K562 (cell line): ENCODE measurements around the gene PRKCE. TPM values are rescaled to one million over a fixed set of nuclear protein-coding genes. Genes with fewer than 3 reads are reported as not detected.

ENCODE experiments used
- ATAC-seq: fragments of 200-7000 bp; cut with Tn5 transposase; 3 replicates; pipeline ENCODE4 v1.9.1; 2020; ENCODE audit warnings: moderate library complexity
- BruUV-seq: library from RNA; stranded (reverse); fragments of 400-500 nt; replicated peaks from 2 replicates; lab custom pipeline; 2021; lab: Mats Ljungman, UMichigan
- CTCF ChIA-PET: fragments of 300-600 bp; formaldehyde crosslinking; extraction: SDS; loops from one replicate; lab custom pipeline; 2021; ENCODE audit warnings: low intra/inter-chr PET ratio; lab: Yijun Ruan, JAX
- POLR2A ChIA-PET: fragments of 300-600, 350-650 bp; sonication (Branson Sonifier 250); formaldehyde crosslinking; extraction: SDS; loops from one replicate; lab custom pipeline; 2021; ENCODE audit warnings: antibody characterized with exemption, inconsistent platforms; lab: Yijun Ruan, JAX
- DNase-seq, 4 experiments: peaks; one replicate each; pipeline versions ENCODE4 v3.0.0 to v3.0.0-alpha.2; 2011 to 2018; ENCODE audit warnings: low spot score in 3 of 4, mixed read lengths in 3 of 4; ENCODE audit errors: extremely low read depth in 1 of 4
- FAIRE-seq: peaks from 2 replicates; lab custom pipeline; 2011; peaks lifted over from hg19 to GRCh38; lab: Jason Lieb, UNC
- H2AFZ ChIP-seq: 2 replicates; pipeline ENCODE4 v1.6.0; 2011; ENCODE audit warnings: low read depth, low read length, control low read depth, inconsistent platforms
- H3K27ac ChIP-seq: fragments of 200-600 bp; 3 replicates; pipeline ENCODE4 v1.8.0; 2011; ENCODE audit warnings: low read depth, mild to moderate bottlenecking, control low read depth, inconsistent platforms, low read length, moderate library complexity, mixed read lengths; ENCODE audit errors: extremely low read depth
- H3K27me3 ChIP-seq, 2 experiments: fragments of 300-600 bp in 1 of 2; 2 replicates in 1 of 2; 3 replicates in 1 of 2; pipeline versions ENCODE4 v1.6.0 to v1.8.0; 2011; ENCODE audit warnings: inconsistent platforms in 2 of 2, low read length in 2 of 2, mild to moderate bottlenecking in 1 of 2, mixed read lengths in 1 of 2, moderate library complexity in 1 of 2; ENCODE audit not compliant: control insufficient read depth in 2 of 2, insufficient read depth in 2 of 2
- H3K36me3 ChIP-seq: fragments of 300-600 bp; 3 replicates; pipeline ENCODE4 v1.8.0; 2011; ENCODE audit warnings: mild to moderate bottlenecking, low read length, inconsistent platforms; ENCODE audit not compliant: control insufficient read depth, insufficient read depth
- H3K4me1 ChIP-seq, 2 experiments: fragments of 200-600 bp in 1 of 2; replicated peaks in 1 of 2; 2 replicates in 1 of 2; 3 replicates in 1 of 2; pipeline versions ENCODE4 v1.5.1 to v1.8.0; 2011; ENCODE audit warnings: inconsistent platforms in 2 of 2, low read length in 2 of 2, mild to moderate bottlenecking in 1 of 2, mixed read lengths in 1 of 2, moderate library complexity in 1 of 2; ENCODE audit not compliant: control insufficient read depth in 2 of 2, insufficient read depth in 2 of 2
- H3K4me2 ChIP-seq: 2 replicates; pipeline ENCODE4 v1.6.1; 2011; ENCODE audit warnings: low read length, control low read depth, inconsistent platforms, mixed read lengths; ENCODE audit not compliant: insufficient read depth
- H3K4me3 ChIP-seq: fragments of 200-600 bp; sonication (generic), shearing (Covaris generic); 2 replicates; pipeline ENCODE4 v1.5.1; 2016; ENCODE audit warnings: control low read depth, inconsistent platforms
- H3K79me2 ChIP-seq: fragments of 200-600 bp; 3 replicates; pipeline ENCODE4 v1.8.0; 2011; ENCODE audit warnings: low read length, inconsistent platforms; ENCODE audit not compliant: control insufficient read depth, insufficient read depth
- H3K9ac ChIP-seq, 2 experiments: 2 replicates each; pipeline versions ENCODE4 v1.6.0 to v1.6.1; 2011; ENCODE audit warnings: low read depth in 2 of 2, low read length in 2 of 2, control low read depth in 1 of 2, inconsistent platforms in 1 of 2, mild to moderate bottlenecking in 1 of 2, mixed read lengths in 1 of 2; ENCODE audit not compliant: insufficient read depth in 1 of 2
- H3K9me1 ChIP-seq: one replicate; pipeline ENCODE4 v1.6.0; 2011; ENCODE audit warnings: inconsistent platforms, mild to moderate bottlenecking, low read length, moderate library complexity; ENCODE audit not compliant: control insufficient read depth, insufficient read depth
- H3K9me3 ChIP-seq: replicated peaks from 2 replicates; pipeline ENCODE4 v1.5.1; 2011; ENCODE audit warnings: low read depth, low read length, inconsistent platforms; ENCODE audit not compliant: control insufficient read depth, insufficient read depth
- H4K20me1 ChIP-seq: replicated peaks from 2 replicates; pipeline ENCODE4 v1.6.1; 2011; ENCODE audit warnings: low read length, inconsistent platforms, mixed read lengths; ENCODE audit not compliant: control insufficient read depth, insufficient read depth
- ATF3 ChIP-seq, 2 experiments: fragments of 450-650 bp in 1 of 2; sonication (generic) in 1 of 2; formaldehyde crosslinking in 1 of 2; IDR thresholded peaks in 1 of 2; conservative IDR thresholded peaks in 1 of 2; 2 replicates each; pipeline versions ENCODE4 v1.6.1 to v1.8.1; 2016 to 2023; ENCODE audit warnings: mild to moderate bottlenecking in 2 of 2, moderate library complexity in 2 of 2, inconsistent platforms in 1 of 2, missing genetic modification reagents in 1 of 2
- CEBPB ChIP-seq: fragments of 450-650 bp; IDR thresholded peaks from 2 replicates; pipeline ENCODE4 v1.6.1; 2016; ENCODE audit warnings: missing genetic modification characterization, missing compliant biosample characterization
- CEBPG ChIP-seq, 3 experiments: fragments of 200-800 bp in 1 of 3; sonication (Bioruptor generic) in 1 of 3; sonication (generic) in 1 of 3; formaldehyde crosslinking in 1 of 3; IDR thresholded peaks in 2 of 3; conservative IDR thresholded peaks in 1 of 3; 2 replicates each; pipeline versions ENCODE4 v1.6.1 to v1.8.0; 2016 to 2022; ENCODE audit warnings: missing compliant biosample characterization in 2 of 3, missing genetic modification characterization in 2 of 3, mild to moderate bottlenecking in 1 of 3, missing genetic modification reagents in 1 of 3
- LCOR ChIP-seq: sonication (generic); formaldehyde crosslinking; IDR thresholded peaks from 2 replicates; pipeline ENCODE4 v1.8.0; 2022; ENCODE audit warnings: mild to moderate bottlenecking, missing genetic modification reagents
- MAFK ChIP-seq: IDR thresholded peaks from 2 replicates; pipeline ENCODE4 v1.6.1; 2011; ENCODE audit warnings: low read length, improper control_type of control experiment
- NCOR1 ChIP-seq: fragments of 450-650 bp; IDR thresholded peaks from 2 replicates; pipeline ENCODE4 v1.6.1; 2016; ENCODE audit warnings: mild to moderate bottlenecking, moderate library complexity
- TRIM25 ChIP-seq: fragments of 450-650 bp; IDR thresholded peaks from 2 replicates; pipeline ENCODE4 v1.7.0; 2016; ENCODE audit warnings: borderline replicate concordance
- WHSC1 ChIP-seq: IDR thresholded peaks from one replicate; pipeline ENCODE4 v1.6.1; 2012; ENCODE audit warnings: low read length, control low read depth, inconsistent platforms
- XRCC3 ChIP-seq: fragments of 450-650 bp; IDR thresholded peaks from 2 replicates; pipeline ENCODE4 v1.6.1; 2017; ENCODE audit warnings: mild to moderate bottlenecking, moderate library complexity
- ZBED1 ChIP-seq: IDR thresholded peaks from 2 replicates; pipeline ENCODE4 v1.6.1; 2014
- ZNF609 ChIP-seq: sonication (generic); formaldehyde crosslinking; IDR thresholded peaks from 2 replicates; pipeline ENCODE4 v1.8.1; 2023; ENCODE audit warnings: missing genetic modification reagents, mild to moderate bottlenecking, borderline replicate concordance
- ZNF79 ChIP-seq: fragments of 250-450 bp; sonication (Bioruptor Pico); IDR thresholded peaks from 2 replicates; pipeline ENCODE4 v1.4.0; 2020; ENCODE audit warnings: low read depth, mild to moderate bottlenecking, moderate library complexity
- ZSCAN32 ChIP-seq: fragments of 450-650 bp; formaldehyde crosslinking; IDR thresholded peaks from 2 replicates; pipeline ENCODE4 v1.4.0; 2020; ENCODE audit warnings: mild to moderate bottlenecking, moderate library complexity
- WGBS: fragments of 100-300 bp; shearing (Covaris generic); methylation state at CpG from one replicate; pipeline ENCODE4 v1.1.6; 2016; ENCODE audit warnings: low coverage, mixed read lengths; ENCODE audit not compliant: insufficient coverage; ENCODE audit errors: missing lambda C conversion rate; 5-methylcytosine and 5-hydroxymethylcytosine counted together
- in situ Hi-C: fragments of 300-500 bp; cut with MboI; formaldehyde crosslinking; loops from 4 replicates; pipeline ENCODE4 v1.15.0; 2018; ENCODE audit warnings: inconsistent platforms, mixed read lengths
- intact Hi-C: fragments of 100-400 bp; cut with micrococcal nuclease; formaldehyde crosslinking; loops from 2 replicates; pipeline ENCODE4 v1.14.2; 2022
- polyA plus RNA-seq, 8 experiments: library from polyadenylated mRNA; depleted of rRNA in 4 of 8; stranded (reverse) in 5 of 8; unstranded in 3 of 8; fragments of >200 nt; fragmentation: Nextera tagmentation in 2 of 8; fragmentation: Illumina TruSeq in 1 of 8; extraction: Ambion mirVana in 2 of 8; extraction: Trizol in 1 of 8; gene quantifications; 2 replicates each; pipeline versions ENCODE4 v1.2.1 to v1.2.3, GENCODE V29; 2011 to 2014; ENCODE audit warnings: inconsistent platforms in 1 of 8, missing spikeins in 1 of 8
- total RNA-seq, 7 experiments: library from RNA; depleted of rRNA in 6 of 7; stranded (reverse); fragments of >200 nt in 6 of 7; fragmentation: Illumina TruSeq in 2 of 7; extraction: Trizol in 2 of 7; gene quantifications; 2 replicates each; pipeline versions ENCODE4 v1.2.1 to v1.2.3, GENCODE V29; 2011 to 2021; ENCODE audit warnings: low replicate concordance in 1 of 7

PRKCE gene
- total and polyA plus RNA-seq, 9 of the 15 experiments (the other 6 are each of a cell fraction or from before 2014, with no cell fraction given), result 0.06 to 1.0 (median 0.22) TPM; not detected in 1

GRCh38 chr2:45954233-45954850 is 302.9 kb downstream of the PRKCE start:
- Histone ChIP-seq H3K79me2 (no peaks in the 10 kb centered on the region), H3K27ac (no peak overlapping the region), H3K4me2 (no peak overlapping the region), H4K20me1 (no peaks in the 10 kb centered on the region), H3K27me3 (peaks cover 17 to 19% of the 10 kb centered on the region in 2 experiments; a peak in 3 of 5 replicates), H3K9me1 (no peaks in the 10 kb centered on the region), H3K9ac (no peak overlapping the region), H3K9me3 (no peaks in the 10 kb centered on the region), H2AFZ (no peak overlapping the region), H3K4me3 (no peak overlapping the region), H3K36me3 (no peaks in the 10 kb centered on the region), H3K4me1 (no peaks in the 10 kb centered on the region)
- in situ Hi-C loops, result no loop called here
- CTCF ChIA-PET, result no interaction called here
- DNase-seq, result no peak
- ATAC-seq, result no peak
- BruUV-seq, result no TSS peak
- no peak for FAIRE-seq
- intact Hi-C loops, result no loop called here
- POLR2A ChIA-PET, result no interaction called here
- 0% methylated on average over 1 of the region's 1 CpG for WGBS
- TF ChIP-seq XRCC3 (no peak), CEBPG (CRISPR knock-in tag; IDR thresholded peaks at IDR 0.05) (no peak), CEBPG (tag; conservative IDR thresholded peaks at IDR 0.05 in 1 of 2, IDR thresholded peaks at IDR 0.05 in 1 of 2) (peak; percentile 66 to 86; a peak in 3 of 4 replicates), TRIM25 (no peak), ZNF79 (CRISPR knock-in tag) (no peak), CEBPB (peak; percentile 31; the same call in 1 of the 2 replicates), WHSC1 (no peak), ZBED1 (no peak), ATF3 (IDR thresholded peaks at IDR 0.05) (peak; percentile 69), ATF3 (CRISPR knock-in tag; conservative IDR thresholded peaks at IDR 0.05) (no peak), ZSCAN32 (CRISPR knock-in tag) (peak; percentile 53; the same call in 1 of the 2 replicates), ZNF609 (CRISPR knock-in tag) (no peak), MAFK (no peak), NCOR1 (no peak), LCOR (no peak)
